HCT116 (cell line): ENCODE results near the gene PTPN22. TPM values are rescaled to one million over a fixed set of nuclear protein-coding genes. Genes with fewer than 3 reads are reported as not detected.

Source experiments
- ATAC-seq: fragments of 200-7000 bp; cut with Tn5 transposase; 2 replicates; pipeline ENCODE4 v1.9.1; 2020; ENCODE audit warnings: mild to moderate bottlenecking, moderate library complexity
- BruUV-seq: library from RNA; stranded (reverse); fragments of 400-500 nt; replicated peaks from 2 replicates; lab custom pipeline; 2021; lab: Mats Ljungman, UMichigan
- CTCF ChIA-PET: fragments of 300-600 bp; sonication (Branson Sonifier 250); formaldehyde crosslinking; loops from one replicate; lab custom pipeline; 2021; ENCODE audit warnings: antibody characterized with exemption; lab: Charles Lee
- POLR2A ChIA-PET: fragments of 300-600, 350-600 bp; sonication (Branson Sonifier 250); formaldehyde crosslinking; loops from one replicate; lab custom pipeline; 2021; ENCODE audit warnings: antibody characterized with exemption; lab: Charles Lee
- RAD21 ChIA-PET, 2 experiments: fragments of 300-600 bp; sonication (Branson Sonifier 250); formaldehyde crosslinking; loops; one replicate each; lab custom pipeline; 2023; ENCODE audit warnings: low total read pairs in 2 of 2; ENCODE audit not compliant: uncharacterized antibody in 2 of 2, unreplicated experiment in 2 of 2, low non-redundant PET in 1 of 2; lab: Charles Lee
- DNase-seq: peaks from one replicate; pipeline ENCODE4 v3.0.0-alpha.2; 2010; ENCODE audit warnings: low read depth, low spot score
- H2AFZ ChIP-seq: fragments of 200-600 bp; shearing (Covaris generic), sonication (generic); 2 replicates; pipeline ENCODE4 v1.6.1; 2017; ENCODE audit warnings: low read depth, mixed run types, mixed read lengths, antibody characterized with exemption, low read length; ENCODE audit not compliant: poor library complexity, severe bottlenecking
- H3K27ac ChIP-seq: 2 replicates; pipeline ENCODE4 v1.5.1; 2012; ENCODE audit warnings: low read depth, low read length
- H3K27me3 ChIP-seq: fragments of 200-600 bp; sonication (generic); 2 replicates; pipeline ENCODE4 v1.6.1; 2016; ENCODE audit warnings: mixed run types, low read length, mixed read lengths; ENCODE audit not compliant: insufficient read depth
- H3K36me3 ChIP-seq, 2 experiments: fragments of 200-500 bp in 1 of 2; fragments of 200-600 bp in 1 of 2; sonication (Bioruptor generic) in 1 of 2; sonication (generic) in 1 of 2; 2 replicates each; pipeline versions ENCODE4 v1.5.1 to v1.6.1; 2014 to 2016; ENCODE audit warnings: low read length in 2 of 2, inconsistent platforms in 1 of 2, mixed read lengths in 1 of 2, mixed run types in 1 of 2; ENCODE audit not compliant: insufficient read depth in 2 of 2, control insufficient read depth in 1 of 2
- H3K4me1 ChIP-seq, 2 experiments: fragments of 200-600 bp in 1 of 2; sonication (generic) in 1 of 2; 2 replicates each; pipeline versions ENCODE4 v1.5.1 to v1.6.1; 2012 to 2017; ENCODE audit warnings: low read length in 2 of 2, inconsistent platforms in 1 of 2, mild to moderate bottlenecking in 1 of 2, mixed read lengths in 1 of 2, mixed run types in 1 of 2, moderate library complexity in 1 of 2; ENCODE audit not compliant: insufficient read depth in 2 of 2, control insufficient read depth in 1 of 2
- H3K4me2 ChIP-seq: fragments of 200-600 bp; sonication (generic); 2 replicates; pipeline ENCODE4 v1.6.1; 2017; ENCODE audit warnings: mixed run types, low read length, mixed read lengths
- H3K4me3 ChIP-seq, 2 experiments: fragments of 200-600 bp in 1 of 2; sonication (generic) in 1 of 2; replicated peaks in 1 of 2; 2 replicates each; pipeline ENCODE4 v1.5.1; 2011 to 2016; ENCODE audit warnings: low read length in 2 of 2, control low read depth in 1 of 2, low read depth in 1 of 2, mild to moderate bottlenecking in 1 of 2, mixed read lengths in 1 of 2, mixed run types in 1 of 2
- H3K79me2 ChIP-seq: fragments of 200-600 bp; sonication (generic); 2 replicates; pipeline ENCODE4 v1.6.1; 2017; ENCODE audit warnings: mild to moderate bottlenecking, mixed run types, low read length, moderate library complexity, mixed read lengths; ENCODE audit not compliant: insufficient read depth
- H3K9ac ChIP-seq: fragments of 200-600 bp; sonication (generic); 2 replicates; pipeline ENCODE4 v1.6.1; 2016; ENCODE audit warnings: low read length, mixed read lengths
- H3K9me2 ChIP-seq: fragments of 200-600 bp; sonication (generic), shearing (Covaris generic); 2 replicates; pipeline ENCODE4 v1.6.1; 2017; ENCODE audit warnings: mixed run types, mild to moderate bottlenecking, moderate library complexity; ENCODE audit not compliant: insufficient read depth
- H3K9me3 ChIP-seq, 2 experiments: fragments of 200-500 bp in 1 of 2; fragments of 200-600 bp in 1 of 2; sonication (Bioruptor generic) in 1 of 2; sonication (generic) in 1 of 2; 2 replicates each; pipeline ENCODE4 v1.6.1; 2014 to 2017; ENCODE audit warnings: low read length in 2 of 2, mixed read lengths in 2 of 2, inconsistent platforms in 1 of 2, low read depth in 1 of 2, mild to moderate bottlenecking in 1 of 2, mixed run types in 1 of 2, moderate library complexity in 1 of 2; ENCODE audit not compliant: control insufficient read depth in 1 of 2, insufficient read depth in 1 of 2
- H4K20me1 ChIP-seq: fragments of 200-600 bp; sonication (generic), shearing (Covaris generic); 2 replicates; pipeline ENCODE4 v1.6.1; 2017; ENCODE audit warnings: mixed run types, mild to moderate bottlenecking, moderate library complexity; ENCODE audit not compliant: insufficient read depth
- ATF3 ChIP-seq: IDR thresholded peaks from 2 replicates; pipeline ENCODE4 v1.6.1; 2012
- CBX3 ChIP-seq: IDR thresholded peaks from 2 replicates; pipeline ENCODE4 v1.6.1; 2012; ENCODE audit warnings: low read depth
- CTCF ChIP-seq, 3 experiments: fragments of 200-600 bp in 1 of 3; sonication (generic) in 1 of 3; IDR thresholded peaks in 2 of 3; conservative IDR thresholded peaks in 1 of 3; 2 replicates each; pipeline ENCODE4 v1.5.1; 2012 to 2017; ENCODE audit warnings: low read depth in 2 of 3, low read length in 2 of 3, antibody characterized with exemption in 1 of 3, borderline replicate concordance in 1 of 3, control low read depth in 1 of 3, mild to moderate bottlenecking in 1 of 3, mixed read lengths in 1 of 3, mixed run types in 1 of 3, moderate library complexity in 1 of 3; ENCODE audit not compliant: insufficient read depth in 1 of 3
- RAD21 ChIP-seq: IDR thresholded peaks from 2 replicates; pipeline ENCODE4 v1.6.1; 2012; ENCODE audit warnings: low read depth, mild to moderate bottlenecking
- intact Hi-C: fragments of 100-400 bp; cut with micrococcal nuclease; formaldehyde crosslinking; loops from 2 replicates; pipeline ENCODE4 v1.10.0; 2022
- total RNA-seq: library from RNA; stranded (reverse); gene quantifications from one replicate; pipeline ENCODE4 v1.2.1, GENCODE V29; 2021; ENCODE audit not compliant: unreplicated experiment

The PTPN22 gene
- total RNA-seq, 1 experiment from 2014 or later: 0.17 TPM

DNA sequence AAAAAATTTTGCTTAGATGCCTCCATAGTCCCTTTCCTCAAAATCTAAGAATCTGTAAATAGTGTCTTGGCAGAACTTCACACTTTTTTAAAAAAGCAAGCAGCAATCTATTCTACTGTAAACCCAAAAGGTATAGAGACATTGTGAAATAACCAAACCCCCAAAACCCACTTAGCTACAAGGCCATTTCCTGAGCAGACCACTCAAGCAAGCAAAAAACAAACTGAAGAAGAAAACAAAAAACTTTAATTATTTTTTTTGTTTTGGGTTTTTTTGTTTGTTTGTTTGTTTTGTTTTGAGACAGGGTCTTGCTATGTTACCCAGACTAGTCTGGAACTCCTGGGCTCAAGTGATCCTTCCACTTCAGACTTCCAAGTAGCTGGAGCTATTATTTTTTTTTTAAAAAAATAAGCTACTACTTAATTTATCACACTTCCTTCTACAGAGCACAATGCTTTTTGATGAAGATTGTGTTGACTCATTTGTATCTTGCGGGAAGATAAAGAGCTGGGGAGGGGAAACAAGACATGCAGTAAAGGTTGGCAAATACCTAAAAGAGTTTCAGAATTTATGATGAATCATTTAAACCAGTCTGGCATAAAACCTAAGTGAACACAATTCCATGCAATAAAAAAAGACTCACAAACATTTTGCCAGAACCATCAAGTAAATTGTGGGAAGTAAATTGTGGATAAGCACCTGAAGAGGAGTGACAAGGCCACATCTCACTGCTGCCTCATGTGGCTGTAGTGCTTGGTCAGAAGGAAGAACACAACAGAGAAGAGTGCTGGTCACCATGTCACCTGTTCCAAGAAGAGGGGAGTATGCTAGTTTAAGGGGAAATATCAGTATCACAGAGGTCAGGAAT lies 2.7 kb upstream of the PTPN22 start:
- Histone ChIP-seq H3K79me2 (no peaks in the 10 kb centered on the region), H3K27ac (no peak overlapping the region), H4K20me1 (no peaks in the 10 kb centered on the region), H3K27me3 (no peaks in the 10 kb centered on the region), H3K4me3 (no peak overlapping the region), H3K9me3 (no peaks in the 10 kb centered on the region), H3K4me1 (peaks cover 0 to 7% of the 10 kb centered on the region in 2 experiments; a peak in 1 of 4 replicates), H2AFZ (peak overlapping the region; percentile 63), H3K4me2 (no peak overlapping the region), H3K36me3 (no peaks in the 10 kb centered on the region), H3K9me2 (no peaks in the 10 kb centered on the region), H3K9ac (no peak overlapping the region)
- DNase-seq (peak; percentile 41), ATAC-seq (peak; percentile 97)
- ChIA-PET POLR2A (interaction anchor here (0.6 kb wide), 1 partner anchor 655 kb away, joined by 3 read pairs; no protein-coding TSS in a partner anchor), CTCF (interaction anchor here (1.1 kb wide), 1 partner anchor 13 kb away, joined by 3 read pairs; no protein-coding TSS in a partner anchor), RAD21 (no interaction called here)
- BruUV-seq: no TSS peak
- intact Hi-C loops: no loop called here
- peak in 2 of 3 experiments; percentile 63 to 73; a peak in 4 of 6 replicates for TF ChIP-seq CTCF (IDR thresholded peaks at IDR 0.05 in 2 of 3, conservative IDR thresholded peaks at IDR 0.05 in 1 of 3; ENCODE audit: borderline replicate concordance in 1 of 3, insufficient read depth in 1 of 3, low read depth in 2 of 3, low read length in 2 of 3)
- TF ChIP-seq CBX3: peak; percentile 56; the same call in 1 of the 2 replicates
- TF ChIP-seq RAD21: peak; percentile 23; the same call in 1 of the 2 replicates
- TF ChIP-seq ATF3: no peak
